SW480 (cell line): ENCODE measurements around the gene PMPCA.
"Not testable (repeated sequence)": the region's sequence is repeated elsewhere in the genome, so short reads cannot be mapped to it uniquely, and the experiment has no call there.

Experiments
- DNase-seq: peaks from one replicate; pipeline ENCODE4 v3.0.0-alpha.2; 2016; ENCODE audit warnings: low spot score

PMPCA gene

GRCh38 chr9:136412962-136413361 lies 2.5 kb downstream of the PMPCA start:
- no peak for DNase-seq

GRCh38 chr9:136416427-136416826 lies 6.0 kb downstream of the PMPCA start:
- DNase-seq: no peak

- DNase-seq: no peak
Measured at GRCh38 chr9:136416914-136417313, 6.5 kb downstream of the PMPCA start.

GRCh38 chr9:136418182-136419091 lies 8.0 kb downstream of the PMPCA start:
- no peak for DNase-seq

GRCh38 chr9:136419092-136419420 lies 8.6 kb downstream of the PMPCA start:
- DNase-seq: no peak

- no peak for DNase-seq
Measured at GRCh38 chr9:136421791-136422190, 11.3 kb downstream of the PMPCA start.

- no peak for DNase-seq
Measured at GRCh38 chr9:136422876-136423275, 12.4 kb downstream of the PMPCA start.

GRCh38 chr9:136423432-136424146 lies 13.1 kb downstream of the PMPCA start:
- DNase-seq: no peak

- DNase-seq: peak; percentile 46
Measured at GRCh38 chr9:136424750-136425362, 14.4 kb downstream of the PMPCA start.

GRCh38 chr9:136425367-136425766 lies 14.9 kb downstream of the PMPCA start:
- DNase-seq: not testable (repeated sequence)

GRCh38 chr9:136426787-136427186 lies 16.3 kb downstream of the PMPCA start:
- no peak for DNase-seq

- DNase-seq: no peak
Measured at GRCh38 chr9:136429075-136429628, 18.7 kb downstream of the PMPCA start.

- no peak for DNase-seq
Measured at GRCh38 chr9:136429683-136430491, 19.4 kb downstream of the PMPCA start.

GRCh38 chr9:136430588-136431234 lies 20.3 kb downstream of the PMPCA start:
- DNase-seq: no peak

GRCh38 chr9:136431782-136432350 lies 21.4 kb downstream of the PMPCA start:
- no peak for DNase-seq

- no peak for DNase-seq
Measured at GRCh38 chr9:136432591-136432990, 22.1 kb downstream of the PMPCA start.

GRCh38 chr9:136433043-136433715 lies 22.7 kb downstream of the PMPCA start:
- DNase-seq: no peak

GRCh38 chr9:136433849-136434579 lies 23.6 kb downstream of the PMPCA start:
- no peak for DNase-seq

- DNase-seq: no peak
Measured at GRCh38 chr9:136434580-136435169, 24.2 kb downstream of the PMPCA start.
